Measurements from ENCODE around the gene ITFG2. TPM values are rescaled to one million over a fixed set of nuclear protein-coding genes. Genes with fewer than 3 reads are reported as not detected.

ITFG2 gene
- total and polyA plus RNA-seq, 2 of the 13 experiments (the other 11 are each of a cell fraction or from before 2014, with no cell fraction given): 14.8 to 15.5 TPM

- Histone ChIP-seq H3K79me2 (ENCODE audit: insufficient read depth, low read length) (no peaks in the 10 kb centered on the region), H3K27me3 (ENCODE audit: control insufficient read depth in 1 of 2, insufficient read depth in 2 of 2, low read length in 2 of 2) (no peaks in the 10 kb centered on the region), H3K4me2 (ENCODE audit: low read depth, low read length) (no peak overlapping the region), H3K9me3 (ENCODE audit: low read length) (no peaks in the 10 kb centered on the region), H2AFZ (ENCODE audit: low read length) (no peak overlapping the region), H4K20me1 (ENCODE audit: insufficient read depth, low read length) (no peaks in the 10 kb centered on the region), H3K4me3 (replicated peaks in 1 of 3; ENCODE audit: insufficient read depth in 1 of 3, low read depth in 2 of 3, low read length in 3 of 3) (no peak overlapping the region), H3K36me3 (replicated peaks in 1 of 2; ENCODE audit: control insufficient read depth in 1 of 2, insufficient read depth in 2 of 2, low read length in 2 of 2) (no peaks in the 10 kb centered on the region), H3K9ac (ENCODE audit: insufficient read depth, low read depth, low read length) (no peak overlapping the region), H3K4me1 (ENCODE audit: insufficient read depth, low read length) (peaks cover 36% of the 10 kb centered on the region), H3K27ac (ENCODE audit: extremely low read length, insufficient read depth, low read length) (no peak overlapping the region)
- in situ Hi-C loops (cut with HindIII; ENCODE audit: extremely low pct_ligation_motif_present, low pct_unique_long_range_greater_than_20kb) (no loop called here), intact Hi-C loops (cut with micrococcal nuclease; ENCODE audit: unreplicated experiment) (no loop called here)
- no peak for FAIRE-seq
- no peak for ATAC-seq
- DNase-seq (ENCODE audit: low spot score): no peak
- BruUV-seq (replicated peaks): no TSS peak
- 94% methylated on average over 3 of the region's 3 CpGs for WGBS (ENCODE audit: low lambda C conversion rate)
- ChIA-PET POLR2A (interaction anchor here (0.6 kb wide), 1 partner anchor 10 kb away, joined by 3 read pairs; no protein-coding TSS in a partner anchor), CTCF (ENCODE audit: low intra/inter-chr PET ratio, low total read pairs) (no interaction called here)
- TF ChIP-seq NFE2L1 (CRISPR knock-in tag; IDR thresholded peaks at IDR 0.05; ENCODE audit: borderline replicate concordance): no peak
- no peak for TF ChIP-seq MED13 (CRISPR knock-in tag; IDR thresholded peaks at IDR 0.05)
- no peak for TF ChIP-seq ZNF407 (CRISPR knock-in tag; IDR thresholded peaks at IDR 0.05; ENCODE audit: not compliant biosample characterization)
- TF ChIP-seq ZNF550 (CRISPR knock-in tag; IDR thresholded peaks at IDR 0.05; ENCODE audit: borderline replicate concordance): no peak
- no peak for TF ChIP-seq ZBTB21 (CRISPR knock-in tag; IDR thresholded peaks at IDR 0.05)
- no peak for TF ChIP-seq ZFP36L2 (CRISPR knock-in tag; IDR thresholded peaks at IDR 0.05)
- TF ChIP-seq ZEB1 (IDR thresholded peaks at IDR 0.05; ENCODE audit: insufficient replicate concordance, low read depth): no peak
- TF ChIP-seq TEAD3 (CRISPR knock-in tag; optimal IDR thresholded peaks at IDR 0.05; ENCODE audit: borderline replicate concordance): no peak
- TF ChIP-seq STAT6 (CRISPR knock-in tag; IDR thresholded peaks at IDR 0.05; ENCODE audit: borderline replicate concordance): no peak
- no peak for TF ChIP-seq ELF1 (CRISPR knock-in tag; IDR thresholded peaks at IDR 0.05)
- no peak for TF ChIP-seq TCF12 (IDR thresholded peaks at IDR 0.05)
- no peak for TF ChIP-seq TCF12 (CRISPR knock-in tag; IDR thresholded peaks at IDR 0.05)
- TF ChIP-seq ZNF549 (CRISPR knock-in tag; IDR thresholded peaks at IDR 0.05): no peak
- TF ChIP-seq TBL1XR1 (IDR thresholded peaks at IDR 0.05; ENCODE audit: borderline replicate concordance, low read length, partially characterized antibody): no peak
- TF ChIP-seq MTERF4 (CRISPR knock-in tag; IDR thresholded peaks at IDR 0.05): no peak
Observed at GRCh38 chr12:2851931-2852330, 39.5 kb downstream of the ITFG2 start.
